Measurements from ENCODE around the gene P3H3.

Gene P3H3

GRCh38 chr12:6819106-6820030, 8.8 kb upstream of the P3H3 start:
- no peak for TF ChIP-seq CTCF (IDR thresholded peaks at IDR 0.05)

- TF ChIP-seq CTCF (IDR thresholded peaks at IDR 0.05) = no peak
These were observed 8.0 kb upstream of the P3H3 start for GRCh38 chr12:6820166-6820565.

GRCh38 chr12:6821591-6822425, 6.4 kb upstream of the P3H3 start, which contains the start of gene GPR162:
GPR162 (plus strand) TSS chr12:6821821; CDS start chr12:6823899, 2,078 bp downstream.
- no peak for TF ChIP-seq CTCF (IDR thresholded peaks at IDR 0.05)

GRCh38 chr12:6822426-6823135, 5.6 kb upstream of the P3H3 start:
- no peak for TF ChIP-seq CTCF (IDR thresholded peaks at IDR 0.05)

- TF ChIP-seq CTCF (IDR thresholded peaks at IDR 0.05) = no peak
These were observed 4.8 kb upstream of the P3H3 start for GRCh38 chr12:6823182-6824084.

GRCh38 chr12:6824085-6824775, 4.0 kb upstream of the P3H3 start:
- no peak for TF ChIP-seq CTCF (IDR thresholded peaks at IDR 0.05)
